Heart left ventricle (tissue), 16 donors: ENCODE results near the gene TTC5. TPM values are rescaled to one million over a fixed set of nuclear protein-coding genes. Genes with fewer than 3 reads are reported as not detected.
"Not testable (repeated sequence)": the region's sequence is repeated elsewhere in the genome, so short reads cannot be mapped to it uniquely, and the experiment has no call there.

Source experiments
- ATAC-seq, 4 donors: fragments of 200-7000 bp; cut with Tn5 transposase; one replicate each; pipeline ENCODE4 v1.9.1; 2020 to 2022; ENCODE audit warnings: moderate library complexity in 4 of 4, mild to moderate bottlenecking in 3 of 4, moderate number of reproducible peaks in 1 of 4
- DNase-seq, 5 donors: peaks; one replicate each; pipeline ENCODE4 v3.0.0-alpha.2; 2020
- H3K27ac ChIP-seq, 12 donors: fragments of 200-600 bp; sonication (generic) in 4 of 12; one replicate each; pipeline versions ENCODE4 v1.5.0 to v1.8.0; 2016 to 2022; ENCODE audit warnings: mild to moderate bottlenecking in 2 of 12
- H3K27me3 ChIP-seq, 9 donors: fragments of 200-600 bp; sonication (generic) in 2 of 9; one replicate each; pipeline versions ENCODE4 v1.5.1 to v1.8.0; 2016 to 2022; ENCODE audit warnings: mild to moderate bottlenecking in 3 of 9
- H3K36me3 ChIP-seq, 9 donors: fragments of 200-600 bp; sonication (generic) in 2 of 9; one replicate each; pipeline versions ENCODE4 v1.5.0 to v1.8.0; 2018 to 2022; ENCODE audit warnings: mild to moderate bottlenecking in 2 of 9
- H3K4me1 ChIP-seq, 12 donors: fragments of 200-600 bp; sonication (generic) in 4 of 12; one replicate each; pipeline versions ENCODE4 v1.5.0 to v1.8.0; 2016 to 2022; ENCODE audit warnings: mild to moderate bottlenecking in 3 of 12
- H3K4me3 ChIP-seq, 12 donors: fragments of 200-600 bp; sonication (generic) in 4 of 12; one replicate each; pipeline versions ENCODE4 v1.5.0 to v1.8.0; 2017 to 2022; ENCODE audit warnings: mild to moderate bottlenecking in 9 of 12, moderate library complexity in 4 of 12
- H3K9me3 ChIP-seq, 12 donors: fragments of 200-600 bp; sonication (generic) in 4 of 12; one replicate each; pipeline versions ENCODE4 v1.5.0 to v1.8.0; 2016 to 2022; ENCODE audit warnings: mild to moderate bottlenecking in 1 of 12
- POLR2A ChIP-seq, 2 donors: fragments of 450-650 bp; IDR thresholded peaks; one replicate each; pipeline ENCODE4 v1.6.1; 2017; ENCODE audit warnings: antibody characterized with exemption in 2 of 2, mild to moderate bottlenecking in 2 of 2, moderate library complexity in 2 of 2
- WGBS, 4 donors: extraction: QIAGEN DNeasy Blood & Tissue Kit in 2 of 4; methylation state at CpG; one replicate each; pipeline versions ENCODE4 v1.1.5 to v1.1.7; 2013 to 2018; 5-methylcytosine and 5-hydroxymethylcytosine counted together
- intact Hi-C, 10 donors: fragments of 100-400 bp; cut with DNase I; formaldehyde crosslinking; loops; one replicate each; pipeline versions ENCODE4 v1.11.1 to v1.14.2; 2022
- polyA plus RNA-seq, 2 donors: library from polyadenylated mRNA; stranded (reverse); fragments of 200-250 nt; gene quantifications; one replicate each; pipeline ENCODE4 v1.2.3, GENCODE V29; 2013
- total RNA-seq, 9 donors: library from RNA; depleted of rRNA in 2 of 9; stranded (reverse); fragments of >200 nt in 2 of 9; fragmentation: NEBNext Ultra II Directional in 3 of 9; extraction: Animal tissue kit (Norgen Biotek cat#: 25700) in 3 of 9; gene quantifications; one replicate each; pipeline versions ENCODE4 v1.1.0 to v1.2.4, GENCODE V29; 2016 to 2023
- TF ChIP-seq, protein P1 (sequence below), 12 donors: fragments of 200-600 bp; sonication (generic) in 4 of 12; IDR thresholded peaks; one replicate each; pipeline versions ENCODE4 v1.5.0 to v1.8.0; 2018 to 2022; ENCODE audit warnings: antibody characterized with exemption in 12 of 12, mild to moderate bottlenecking in 5 of 12
- donor health status: ischemic (EF 13 %, LVEDD 7.1; RV severe dilation, severe dysfunction).
- donor health status: healthy with polysubstance abuse.
- donor health status: DM: no; HTN: yes; CAD: no.
- donor health status: DM: no; HTN: no; CAD: no.
- donor health status: ischemic (EF 25% LVEDD 6.9; RV normal size, moderate dysfunction).
- donor health status: ischemic (EF 25% LVEDD 5.7; RV mildly dilated, moderate dysfunction).
- donor health status: healthy.
- donor health status: DM: yes; HTN: yes; CAD: no.
- donor health status: ischemic (EF 35%, LVEDD 5.7; RV mildly dilated, moderate dysfunction).
- donor health status: nonischemic (EF 11% LVEDD 7.7; RV severe dilation, severe dysfunction).
- donor health status: DM: yes; HTN: yes; CAD: no.
- donor health status: PGD.
- donor health status: ischemic (EF 29% LVEDD 5.4; RV normal size, mild dysfunction).
- donor health status: nonischemic (EF 23%, LVEDD 6.1; RV moderate dilation, normal function).

TTC5 gene
- total and polyA plus RNA-seq, 11 donors, result 3.2 to 17.0 (median 8.7) TPM

DNA sequence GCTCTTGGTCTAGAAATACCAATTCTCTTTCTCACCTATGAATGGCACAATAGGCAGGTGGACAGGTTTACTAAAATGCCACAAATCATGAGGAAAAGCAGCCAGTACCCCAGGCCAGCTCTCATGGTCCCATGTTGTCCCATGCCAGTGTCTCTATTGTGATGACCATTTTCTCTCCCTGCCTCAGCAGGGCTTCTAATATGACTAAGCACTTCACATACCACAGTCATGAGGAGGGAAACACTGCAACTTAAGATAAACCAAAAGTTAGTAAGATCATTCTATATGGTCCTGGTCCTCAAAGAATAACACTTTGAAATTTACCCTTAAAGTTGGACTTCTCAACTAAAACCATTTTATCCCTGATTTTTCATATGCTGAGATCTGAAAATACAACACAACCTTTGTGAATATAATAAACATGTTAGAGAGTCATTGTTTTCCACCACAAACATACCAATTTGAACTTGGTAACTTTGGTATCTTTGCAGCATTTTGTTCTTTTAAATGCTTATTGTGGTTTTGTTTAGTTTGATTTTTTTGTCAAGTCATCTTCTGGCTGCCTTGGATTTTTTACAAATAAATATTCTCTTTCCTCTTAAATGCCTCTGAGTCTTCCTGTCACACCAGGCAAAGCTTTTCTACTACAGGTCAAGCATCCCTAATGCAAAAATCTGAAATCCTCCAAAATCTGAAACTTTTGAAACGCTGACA is 3.6 kb downstream of the TTC5 start:
- H3K27me3 ChIP-seq, result no peaks in the 10 kb centered on the region
- intact Hi-C loops, result no loop called here
- H3K27ac ChIP-seq, result no peak overlapping the region
- no peak for TF ChIP-seq POLR2A (IDR thresholded peaks at IDR 0.05)
- TF ChIP-seq, protein P1, sequence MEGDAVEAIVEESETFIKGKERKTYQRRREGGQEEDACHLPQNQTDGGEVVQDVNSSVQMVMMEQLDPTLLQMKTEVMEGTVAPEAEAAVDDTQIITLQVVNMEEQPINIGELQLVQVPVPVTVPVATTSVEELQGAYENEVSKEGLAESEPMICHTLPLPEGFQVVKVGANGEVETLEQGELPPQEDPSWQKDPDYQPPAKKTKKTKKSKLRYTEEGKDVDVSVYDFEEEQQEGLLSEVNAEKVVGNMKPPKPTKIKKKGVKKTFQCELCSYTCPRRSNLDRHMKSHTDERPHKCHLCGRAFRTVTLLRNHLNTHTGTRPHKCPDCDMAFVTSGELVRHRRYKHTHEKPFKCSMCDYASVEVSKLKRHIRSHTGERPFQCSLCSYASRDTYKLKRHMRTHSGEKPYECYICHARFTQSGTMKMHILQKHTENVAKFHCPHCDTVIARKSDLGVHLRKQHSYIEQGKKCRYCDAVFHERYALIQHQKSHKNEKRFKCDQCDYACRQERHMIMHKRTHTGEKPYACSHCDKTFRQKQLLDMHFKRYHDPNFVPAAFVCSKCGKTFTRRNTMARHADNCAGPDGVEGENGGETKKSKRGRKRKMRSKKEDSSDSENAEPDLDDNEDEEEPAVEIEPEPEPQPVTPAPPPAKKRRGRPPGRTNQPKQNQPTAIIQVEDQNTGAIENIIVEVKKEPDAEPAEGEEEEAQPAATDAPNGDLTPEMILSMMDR (IDR thresholded peaks at IDR 0.05), result no peak
- DNase-seq (no peak), ATAC-seq (no peak)
- H3K4me1 ChIP-seq, result peaks cover 0 to 19% (median 13%) of the 10 kb centered on the region in 12 donors
- 92 to 94% (median 92%) methylated on average over 1 of the region's 1 CpG for WGBS, 4 donors
- H3K4me3 ChIP-seq, result no peak overlapping the region
- no peaks in the 10 kb centered on the region for H3K9me3 ChIP-seq
- H3K36me3 ChIP-seq, result peaks cover 0 to 51% (median 47%) of the 10 kb centered on the region in 9 donors

DNA sequence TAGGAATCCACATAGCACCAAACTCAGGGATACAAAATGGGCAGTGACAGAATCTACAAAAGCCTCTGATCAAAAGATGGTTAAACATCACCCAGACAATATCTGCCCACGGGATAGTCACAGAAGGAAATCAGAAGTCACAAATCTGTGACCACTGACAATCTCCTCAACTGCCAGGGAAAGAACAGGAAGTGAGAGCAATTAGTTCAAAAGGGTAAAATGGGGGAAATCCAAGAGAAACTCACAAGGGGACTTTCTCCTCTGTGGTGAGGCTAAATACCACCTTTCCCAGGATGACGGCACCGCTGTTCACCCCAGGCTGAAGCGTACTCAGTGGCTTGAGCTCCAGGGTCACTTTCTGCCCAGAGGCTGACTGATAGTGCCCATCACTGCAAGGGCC is 10.7 kb downstream of the TTC5 start:
- H3K36me3 ChIP-seq, result peaks cover 0 to 100% (median 99%) of the 10 kb centered on the region in 9 donors
- no peak for TF ChIP-seq POLR2A (IDR thresholded peaks at IDR 0.05)
- TF ChIP-seq, protein P1 (IDR thresholded peaks at IDR 0.05), result no peak
- no peaks in the 10 kb centered on the region for H3K27me3 ChIP-seq
- no peak for DNase-seq
- no peaks in the 10 kb centered on the region for H3K4me1 ChIP-seq
- ATAC-seq, result no peak
- no peak overlapping the region for H3K27ac ChIP-seq
- 77 to 88% (median 84%) methylated on average over 4 of the region's 4 CpGs for WGBS, 4 donors
- intact Hi-C loops, result no loop called here
- H3K9me3 ChIP-seq, result no peaks in the 10 kb centered on the region
- H3K4me3 ChIP-seq, result no peak overlapping the region

DNA sequence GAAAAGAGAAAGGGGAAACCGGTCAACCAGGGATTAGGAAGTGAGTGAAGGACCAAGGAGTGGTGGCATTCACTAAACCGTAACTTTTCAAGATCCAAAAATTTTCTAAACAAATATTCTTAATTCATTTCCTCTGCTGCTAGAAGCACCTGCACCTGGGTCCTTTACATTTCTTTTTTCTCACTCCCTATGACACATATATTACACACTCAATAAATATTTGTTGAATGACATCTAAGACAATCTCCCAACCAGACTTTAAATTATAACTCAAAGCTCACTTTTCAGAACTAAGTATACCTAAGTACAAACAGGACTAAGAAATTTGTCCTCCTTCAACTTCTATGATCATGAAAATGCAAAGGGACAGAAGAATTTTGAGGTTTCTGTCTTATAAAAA is 11.1 kb downstream of the TTC5 start:
- WGBS, 4 donors, result 94 to 96% (median 96%) methylated on average over 2 of the region's 2 CpGs
- ATAC-seq, result no peak
- no peaks in the 10 kb centered on the region for H3K9me3 ChIP-seq
- no peak for TF ChIP-seq POLR2A (IDR thresholded peaks at IDR 0.05)
- TF ChIP-seq, protein P1 (IDR thresholded peaks at IDR 0.05), result no peak
- H3K27me3 ChIP-seq, result no peaks in the 10 kb centered on the region
- no peak overlapping the region for H3K4me3 ChIP-seq
- peaks cover 0 to 100% (median 99%) of the 10 kb centered on the region in 9 donors for H3K36me3 ChIP-seq
- no peak for DNase-seq
- H3K4me1 ChIP-seq, result no peaks in the 10 kb centered on the region
- intact Hi-C loops, result no loop called here
- no peak overlapping the region for H3K27ac ChIP-seq

DNA sequence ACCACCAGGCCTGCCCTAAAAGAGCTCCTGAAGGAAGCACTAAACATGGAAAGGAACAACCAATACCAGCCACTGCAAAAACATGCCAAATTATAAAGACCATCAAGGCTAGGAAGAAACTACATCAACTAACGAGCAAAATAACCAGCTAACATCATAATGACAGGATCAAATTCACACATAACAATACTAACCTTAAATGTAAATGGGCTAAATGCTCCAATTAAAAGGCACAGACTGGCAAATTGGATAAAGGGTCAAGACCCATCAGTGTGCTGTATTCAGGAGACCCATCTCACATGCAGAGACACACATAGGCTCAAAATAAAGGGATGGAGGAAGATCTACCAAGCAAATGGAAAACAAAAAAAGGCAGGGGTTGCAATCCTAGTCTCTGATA is 23.8 kb downstream of the TTC5 start:
- peaks cover 0 to 18% (median 7%) of the 10 kb centered on the region in 9 donors for H3K36me3 ChIP-seq
- ATAC-seq, H3K4me3 ChIP-seq, DNase-seq, H3K9me3 ChIP-seq, H3K27ac ChIP-seq, H3K27me3 ChIP-seq, H3K4me1 ChIP-seq, intact Hi-C loops: not testable (repeated sequence)
- 100% methylated on average over 1 of the region's 1 CpG for WGBS, 4 donors

DNA sequence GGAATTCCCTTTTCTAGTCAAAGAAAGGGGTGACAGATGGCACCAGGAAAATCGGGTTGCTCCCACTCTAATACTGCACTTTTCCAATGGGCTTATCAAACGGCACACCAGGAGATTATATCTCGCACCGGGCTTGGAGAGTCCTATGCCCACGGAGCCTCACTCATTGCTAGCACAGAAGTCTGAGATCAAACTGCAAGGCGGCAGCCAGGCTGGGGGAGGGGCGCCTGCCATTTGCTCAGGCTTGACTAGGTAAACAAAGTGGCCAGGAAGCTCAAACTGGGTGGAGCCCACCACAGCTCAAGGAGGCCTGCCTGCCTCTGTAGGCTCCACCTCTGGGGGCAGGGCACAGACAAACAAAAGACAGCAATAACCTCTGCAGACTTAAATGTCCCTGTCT is 25.5 kb downstream of the TTC5 start:
- intact Hi-C loops, ATAC-seq, H3K27ac ChIP-seq, H3K4me1 ChIP-seq, H3K9me3 ChIP-seq, H3K36me3 ChIP-seq, H3K27me3 ChIP-seq, H3K4me3 ChIP-seq, DNase-seq: not testable (repeated sequence)
- WGBS, 4 donors, result 90 to 97% (median 95%) methylated on average over 7 of the region's 7 CpGs
